ENCODE data around the gene SLC6A18.

Gene SLC6A18

GRCh38 chr5:1225081-1225480 is at the start of gene SLC6A18:
Gene SLC6A18 (plus strand): TSS chr5:1225381. CDS start chr5:1225478, 97 bp downstream.
- no peak for DNase-seq (ENCODE audit: low spot score)
- TF ChIP-seq CTCF (IDR thresholded peaks at IDR 0.05; ENCODE audit: borderline replicate concordance, control extremely low read depth, extremely low read depth, insufficient read depth, missing control alignments): no peak
- in situ Hi-C loops (cut with MboI; ENCODE audit: low sequenced_read_pairs, unreplicated experiment): no loop called here

- in situ Hi-C loops (cut with MboI; ENCODE audit: low sequenced_read_pairs, unreplicated experiment): loop anchor here (10.0 kb wide), 1 partner anchor 469 kb away; no protein-coding TSS in a partner anchor
- DNase-seq (ENCODE audit: low spot score): no peak
- no peak for TF ChIP-seq CTCF (IDR thresholded peaks at IDR 0.05; ENCODE audit: borderline replicate concordance, control extremely low read depth, extremely low read depth, insufficient read depth, missing control alignments)
Measured at GRCh38 chr5:1175801-1176472, 49.2 kb upstream of the SLC6A18 start.

- no peak for TF ChIP-seq CTCF (IDR thresholded peaks at IDR 0.05; ENCODE audit: borderline replicate concordance, control extremely low read depth, extremely low read depth, insufficient read depth, missing control alignments)
- DNase-seq (ENCODE audit: low spot score): no peak
- in situ Hi-C loops (cut with MboI; ENCODE audit: low sequenced_read_pairs, unreplicated experiment): loop anchor here (10.0 kb wide), 1 partner anchor 468 kb away; no protein-coding TSS in a partner anchor
Measured at GRCh38 chr5:1176473-1177391, 48.4 kb upstream of the SLC6A18 start.

GRCh38 chr5:1177826-1178528 is 47.2 kb upstream of the SLC6A18 start:
- TF ChIP-seq CTCF (IDR thresholded peaks at IDR 0.05; ENCODE audit: borderline replicate concordance, control extremely low read depth, extremely low read depth, insufficient read depth, missing control alignments): no peak
- in situ Hi-C loops (cut with MboI; ENCODE audit: low sequenced_read_pairs, unreplicated experiment): loop anchor here (10.0 kb wide), 1 partner anchor 467 kb away; no protein-coding TSS in a partner anchor
- DNase-seq (ENCODE audit: low spot score): no peak

- in situ Hi-C loops (cut with MboI; ENCODE audit: low sequenced_read_pairs, unreplicated experiment): loop anchor here (10.0 kb wide), 1 partner anchor 466 kb away; no protein-coding TSS in a partner anchor
- DNase-seq (ENCODE audit: low spot score): no peak
- no peak for TF ChIP-seq CTCF (IDR thresholded peaks at IDR 0.05; ENCODE audit: borderline replicate concordance, control extremely low read depth, extremely low read depth, insufficient read depth, missing control alignments)
Measured at GRCh38 chr5:1178529-1179382, 46.4 kb upstream of the SLC6A18 start.
